GM13977 (cell line): ENCODE measurements around the gene SLC25A48.

Source experiments
- DNase-seq: peaks from one replicate; pipeline ENCODE4 v3.0.0; 2012; ENCODE audit warnings: low spot score
- in situ Hi-C: fragments of 300-500 bp; cut with MboI; formaldehyde crosslinking; loops from one replicate; pipeline ENCODE4 v1.12.0; 2022; ENCODE audit warnings: low sequenced_read_pairs, low pct_unique_long_range_greater_than_20kb, mixed read lengths, inconsistent platforms; ENCODE audit not compliant: unreplicated experiment
- TF ChIP-seq, protein P1 (sequence below): IDR thresholded peaks from 2 replicates; pipeline ENCODE4 v1.5.1; 2012; ENCODE audit warnings: mild to moderate bottlenecking, control low read depth; ENCODE audit not compliant: insufficient read depth; ENCODE audit errors: extremely low read depth, missing control alignments

The SLC25A48 gene

GRCh38 chr5:135895474-135896006, 61.1 kb downstream of the SLC25A48 start, which contains the start of gene IL9:
TSS of gene IL9 (minus strand) at chr5:135895841. CDS start at chr5:135895816, 25 bp downstream.
- in situ Hi-C loops = loop anchor here (25.0 kb wide), 1 partner anchor 517 kb away; no protein-coding TSS in a partner anchor
- TF ChIP-seq, protein P1, sequence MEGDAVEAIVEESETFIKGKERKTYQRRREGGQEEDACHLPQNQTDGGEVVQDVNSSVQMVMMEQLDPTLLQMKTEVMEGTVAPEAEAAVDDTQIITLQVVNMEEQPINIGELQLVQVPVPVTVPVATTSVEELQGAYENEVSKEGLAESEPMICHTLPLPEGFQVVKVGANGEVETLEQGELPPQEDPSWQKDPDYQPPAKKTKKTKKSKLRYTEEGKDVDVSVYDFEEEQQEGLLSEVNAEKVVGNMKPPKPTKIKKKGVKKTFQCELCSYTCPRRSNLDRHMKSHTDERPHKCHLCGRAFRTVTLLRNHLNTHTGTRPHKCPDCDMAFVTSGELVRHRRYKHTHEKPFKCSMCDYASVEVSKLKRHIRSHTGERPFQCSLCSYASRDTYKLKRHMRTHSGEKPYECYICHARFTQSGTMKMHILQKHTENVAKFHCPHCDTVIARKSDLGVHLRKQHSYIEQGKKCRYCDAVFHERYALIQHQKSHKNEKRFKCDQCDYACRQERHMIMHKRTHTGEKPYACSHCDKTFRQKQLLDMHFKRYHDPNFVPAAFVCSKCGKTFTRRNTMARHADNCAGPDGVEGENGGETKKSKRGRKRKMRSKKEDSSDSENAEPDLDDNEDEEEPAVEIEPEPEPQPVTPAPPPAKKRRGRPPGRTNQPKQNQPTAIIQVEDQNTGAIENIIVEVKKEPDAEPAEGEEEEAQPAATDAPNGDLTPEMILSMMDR = no peak
- DNase-seq = no peak

- in situ Hi-C loops = loop anchor here (25.0 kb wide), 1 partner anchor 514 kb away; no protein-coding TSS in a partner anchor
- DNase-seq = no peak
- TF ChIP-seq, protein P1 = no peak
Measured at GRCh38 chr5:135898651-135899050, 64.2 kb downstream of the SLC25A48 start.

DNA sequence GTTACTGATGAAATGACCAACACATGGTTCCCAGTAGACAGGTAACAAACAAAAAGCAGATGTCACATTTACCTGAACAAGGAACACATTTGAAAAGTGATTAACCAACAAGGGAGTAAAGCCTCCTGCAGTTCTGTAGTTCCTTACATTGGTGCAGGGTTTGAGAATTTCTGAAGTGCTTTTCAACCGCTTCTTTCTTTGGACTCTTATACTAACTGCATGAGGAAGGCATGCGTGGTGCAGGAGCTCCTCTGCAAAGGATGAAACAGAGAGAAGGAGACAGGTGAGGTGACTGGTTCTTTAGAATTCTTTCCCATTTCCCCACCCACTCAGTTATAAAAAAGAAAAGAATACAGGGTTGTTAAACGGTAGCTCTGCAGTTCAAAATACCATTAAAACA, 65.8 kb downstream of the SLC25A48 start:
- TF ChIP-seq, protein P1 = no peak
- DNase-seq = no peak
- in situ Hi-C loops = no loop called here

DNA sequence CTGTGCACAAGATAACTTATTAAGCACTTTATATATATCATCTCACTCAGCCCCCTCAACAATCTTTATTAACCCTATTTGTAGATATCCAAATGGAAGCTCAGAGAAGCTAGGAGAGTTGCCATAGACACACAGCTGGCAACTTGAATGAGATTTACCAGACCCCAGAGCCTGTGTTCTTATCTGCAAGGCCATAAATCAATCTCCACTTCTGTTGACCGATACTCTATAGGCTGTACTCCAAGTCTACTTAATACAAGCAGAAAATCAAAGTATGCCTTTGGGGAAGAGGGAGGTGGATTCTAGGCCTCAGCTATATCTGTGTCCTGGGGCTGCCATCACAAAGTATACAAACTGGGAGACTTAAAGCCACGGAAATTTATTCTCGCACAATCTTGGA, 67.2 kb downstream of the SLC25A48 start:
- TF ChIP-seq, protein P1 = no peak
- DNase-seq = no peak
- in situ Hi-C loops = no loop called here

- TF ChIP-seq, protein P1 = no peak
- in situ Hi-C loops = no loop called here
- DNase-seq = no peak
Measured at GRCh38 chr5:135905144-135905543, 70.7 kb downstream of the SLC25A48 start.

GRCh38 chr5:135913713-135914626, 79.5 kb downstream of the SLC25A48 start:
- in situ Hi-C loops = no loop called here
- TF ChIP-seq, protein P1 = no peak
- no peak for DNase-seq
